Heart left ventricle (tissue), 16 donors: Measurements from ENCODE around the gene HTR1D. TPM values are rescaled to one million over a fixed set of nuclear protein-coding genes. Genes with fewer than 3 reads are reported as not detected.
"Not testable (repeated sequence)": the region's sequence is repeated elsewhere in the genome, so short reads cannot be mapped to it uniquely, and the experiment has no call there.

Experiments
- ATAC-seq, 4 donors: fragments of 200-7000 bp; cut with Tn5 transposase; one replicate each; pipeline ENCODE4 v1.9.1; 2020 to 2022; ENCODE audit warnings: moderate library complexity in 4 of 4, mild to moderate bottlenecking in 3 of 4, moderate number of reproducible peaks in 1 of 4
- DNase-seq, 5 donors: peaks; one replicate each; pipeline ENCODE4 v3.0.0-alpha.2; 2020
- H3K27ac ChIP-seq, 12 donors: fragments of 200-600 bp; sonication (generic) in 4 of 12; one replicate each; pipeline versions ENCODE4 v1.5.0 to v1.8.0; 2016 to 2022; ENCODE audit warnings: mild to moderate bottlenecking in 2 of 12
- H3K27me3 ChIP-seq, 9 donors: fragments of 200-600 bp; sonication (generic) in 2 of 9; one replicate each; pipeline versions ENCODE4 v1.5.1 to v1.8.0; 2016 to 2022; ENCODE audit warnings: mild to moderate bottlenecking in 3 of 9
- H3K36me3 ChIP-seq, 9 donors: fragments of 200-600 bp; sonication (generic) in 2 of 9; one replicate each; pipeline versions ENCODE4 v1.5.0 to v1.8.0; 2018 to 2022; ENCODE audit warnings: mild to moderate bottlenecking in 2 of 9
- H3K4me1 ChIP-seq, 12 donors: fragments of 200-600 bp; sonication (generic) in 4 of 12; one replicate each; pipeline versions ENCODE4 v1.5.0 to v1.8.0; 2016 to 2022; ENCODE audit warnings: mild to moderate bottlenecking in 3 of 12
- H3K4me3 ChIP-seq, 12 donors: fragments of 200-600 bp; sonication (generic) in 4 of 12; one replicate each; pipeline versions ENCODE4 v1.5.0 to v1.8.0; 2017 to 2022; ENCODE audit warnings: mild to moderate bottlenecking in 9 of 12, moderate library complexity in 4 of 12
- H3K9me3 ChIP-seq, 12 donors: fragments of 200-600 bp; sonication (generic) in 4 of 12; one replicate each; pipeline versions ENCODE4 v1.5.0 to v1.8.0; 2016 to 2022; ENCODE audit warnings: mild to moderate bottlenecking in 1 of 12
- POLR2A ChIP-seq, 2 donors: fragments of 450-650 bp; IDR thresholded peaks; one replicate each; pipeline ENCODE4 v1.6.1; 2017; ENCODE audit warnings: antibody characterized with exemption in 2 of 2, mild to moderate bottlenecking in 2 of 2, moderate library complexity in 2 of 2
- WGBS, 4 donors: extraction: QIAGEN DNeasy Blood & Tissue Kit in 2 of 4; methylation state at CpG; one replicate each; pipeline versions ENCODE4 v1.1.5 to v1.1.7; 2013 to 2018; 5-methylcytosine and 5-hydroxymethylcytosine counted together
- intact Hi-C, 10 donors: fragments of 100-400 bp; cut with DNase I; formaldehyde crosslinking; loops; one replicate each; pipeline versions ENCODE4 v1.11.1 to v1.14.2; 2022
- polyA plus RNA-seq, 2 donors: library from polyadenylated mRNA; stranded (reverse); fragments of 200-250 nt; gene quantifications; one replicate each; pipeline ENCODE4 v1.2.3, GENCODE V29; 2013
- total RNA-seq, 9 donors: library from RNA; depleted of rRNA in 2 of 9; stranded (reverse); fragments of >200 nt in 2 of 9; fragmentation: NEBNext Ultra II Directional in 3 of 9; extraction: Animal tissue kit (Norgen Biotek cat#: 25700) in 3 of 9; gene quantifications; one replicate each; pipeline versions ENCODE4 v1.1.0 to v1.2.4, GENCODE V29; 2016 to 2023
- TF ChIP-seq, protein P1 (sequence below), 12 donors: fragments of 200-600 bp; sonication (generic) in 4 of 12; IDR thresholded peaks; one replicate each; pipeline versions ENCODE4 v1.5.0 to v1.8.0; 2018 to 2022; ENCODE audit warnings: antibody characterized with exemption in 12 of 12, mild to moderate bottlenecking in 5 of 12
- donor health status: ischemic (EF 13 %, LVEDD 7.1; RV severe dilation, severe dysfunction).
- donor health status: healthy with polysubstance abuse.
- donor health status: DM: no; HTN: yes; CAD: no.
- donor health status: DM: no; HTN: no; CAD: no.
- donor health status: ischemic (EF 25% LVEDD 6.9; RV normal size, moderate dysfunction).
- donor health status: ischemic (EF 25% LVEDD 5.7; RV mildly dilated, moderate dysfunction).
- donor health status: healthy.
- donor health status: DM: yes; HTN: yes; CAD: no.
- donor health status: ischemic (EF 35%, LVEDD 5.7; RV mildly dilated, moderate dysfunction).
- donor health status: nonischemic (EF 11% LVEDD 7.7; RV severe dilation, severe dysfunction).
- donor health status: DM: yes; HTN: yes; CAD: no.
- donor health status: PGD.
- donor health status: ischemic (EF 29% LVEDD 5.4; RV normal size, mild dysfunction).
- donor health status: nonischemic (EF 23%, LVEDD 6.1; RV moderate dilation, normal function).

Gene HTR1D
- total and polyA plus RNA-seq, 11 donors: 0.01 to 0.16 (median 0.07) TPM; not detected in 7

GRCh38 chr1:23237508-23237907 is 20.2 kb upstream of the HTR1D start:
- 88 to 95% (median 94%) methylated on average over 2 of the region's 2 CpGs for WGBS, 4 donors
- no peak for ATAC-seq
- H3K4me3 ChIP-seq: no peak overlapping the region
- TF ChIP-seq, protein P1, sequence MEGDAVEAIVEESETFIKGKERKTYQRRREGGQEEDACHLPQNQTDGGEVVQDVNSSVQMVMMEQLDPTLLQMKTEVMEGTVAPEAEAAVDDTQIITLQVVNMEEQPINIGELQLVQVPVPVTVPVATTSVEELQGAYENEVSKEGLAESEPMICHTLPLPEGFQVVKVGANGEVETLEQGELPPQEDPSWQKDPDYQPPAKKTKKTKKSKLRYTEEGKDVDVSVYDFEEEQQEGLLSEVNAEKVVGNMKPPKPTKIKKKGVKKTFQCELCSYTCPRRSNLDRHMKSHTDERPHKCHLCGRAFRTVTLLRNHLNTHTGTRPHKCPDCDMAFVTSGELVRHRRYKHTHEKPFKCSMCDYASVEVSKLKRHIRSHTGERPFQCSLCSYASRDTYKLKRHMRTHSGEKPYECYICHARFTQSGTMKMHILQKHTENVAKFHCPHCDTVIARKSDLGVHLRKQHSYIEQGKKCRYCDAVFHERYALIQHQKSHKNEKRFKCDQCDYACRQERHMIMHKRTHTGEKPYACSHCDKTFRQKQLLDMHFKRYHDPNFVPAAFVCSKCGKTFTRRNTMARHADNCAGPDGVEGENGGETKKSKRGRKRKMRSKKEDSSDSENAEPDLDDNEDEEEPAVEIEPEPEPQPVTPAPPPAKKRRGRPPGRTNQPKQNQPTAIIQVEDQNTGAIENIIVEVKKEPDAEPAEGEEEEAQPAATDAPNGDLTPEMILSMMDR (IDR thresholded peaks at IDR 0.05): no peak
- no peak for TF ChIP-seq POLR2A (IDR thresholded peaks at IDR 0.05)
- no peak overlapping the region for H3K27ac ChIP-seq
- H3K36me3 ChIP-seq: no peaks in the 10 kb centered on the region
- DNase-seq: no peak
- H3K4me1 ChIP-seq: no peaks in the 10 kb centered on the region
- peaks cover 0 to 5% (median 0%) of the 10 kb centered on the region in 9 donors for H3K27me3 ChIP-seq
- intact Hi-C loops: no loop called here
- H3K9me3 ChIP-seq: no peaks in the 10 kb centered on the region

- Histone ChIP-seq H3K4me1 (peaks cover 0 to 15% (median 7%) of the 10 kb centered on the region in 12 donors), H3K27me3 (peaks cover 0 to 9% (median 0%) of the 10 kb centered on the region in 9 donors), H3K27ac (no peak overlapping the region), H3K4me3 (no peak overlapping the region), H3K36me3 (no peaks in the 10 kb centered on the region), H3K9me3 (peaks cover 0 to 4% (median 0%) of the 10 kb centered on the region in 12 donors)
- no peak for TF ChIP-seq POLR2A (IDR thresholded peaks at IDR 0.05)
- TF ChIP-seq, protein P1 (IDR thresholded peaks at IDR 0.05): no peak
- WGBS, 4 donors: 86 to 93% (median 87%) methylated on average over 2 of the region's 2 CpGs
- intact Hi-C loops: loop anchor here in 2 of 10 donors (5.0 to 10.0 kb wide), 2 partner anchors 44 to 177 kb away; no protein-coding TSS in a partner anchor
- no peak for DNase-seq
- ATAC-seq: no peak
Measured at GRCh38 chr1:23227806-23228205, 10.5 kb upstream of the HTR1D start.

DNA sequence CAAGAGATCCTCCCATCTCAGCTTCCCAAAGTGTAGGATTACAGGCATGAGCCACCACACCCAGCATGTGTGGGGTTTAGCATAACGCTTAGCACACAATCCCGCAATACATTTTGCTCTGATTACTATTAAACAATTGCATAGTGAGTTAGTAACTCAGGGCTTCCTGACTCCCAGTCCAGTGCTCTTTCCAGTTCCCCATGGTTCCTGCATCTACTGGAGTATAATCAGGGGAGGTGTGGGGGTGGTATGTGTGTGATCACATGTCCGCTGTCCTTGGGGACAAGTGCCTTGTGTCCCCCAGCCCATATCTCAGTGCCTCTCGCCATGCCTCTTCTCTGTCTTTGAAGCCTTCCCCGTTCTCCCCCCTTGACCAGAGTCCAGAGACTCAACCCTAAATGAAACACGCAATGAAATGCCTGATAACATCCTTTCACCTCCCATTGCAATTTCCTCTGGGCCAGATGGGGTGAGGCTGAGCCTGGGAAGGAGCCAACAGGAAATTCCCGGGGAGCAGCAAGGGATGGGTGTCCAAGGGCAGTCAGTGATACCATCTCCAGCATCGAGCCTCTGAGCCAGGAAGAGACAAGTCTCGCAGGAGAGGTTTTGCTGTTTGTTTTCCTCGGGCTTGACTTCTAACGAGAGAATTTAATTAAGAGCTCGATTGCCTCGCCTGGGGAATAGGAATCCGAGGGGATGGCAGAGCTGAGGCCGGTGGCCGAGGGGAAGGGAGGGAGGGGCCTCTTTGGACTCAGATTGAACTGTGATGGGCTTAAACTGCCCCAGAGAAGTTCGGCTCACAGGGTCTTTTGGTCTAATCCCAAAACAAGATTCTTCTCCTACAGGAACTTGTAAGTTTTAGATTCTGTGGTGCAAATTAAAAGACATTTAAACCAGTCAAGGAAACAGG is 7.7 kb upstream of the HTR1D start:
- 26 to 38% (median 33%) methylated on average over 17 of the region's 17 CpGs for WGBS, 4 donors
- Histone ChIP-seq H3K36me3 (no peaks in the 10 kb centered on the region), H3K27ac (peak overlapping the region in 8 of 12 donors; percentile 24 to 65 (median 40)), H3K27me3 (peaks cover 0 to 9% (median 0%) of the 10 kb centered on the region in 9 donors), H3K4me3 (peak overlapping the region in 1 of 12 donors; percentile 18), H3K4me1 (peaks cover 0 to 15% (median 7%) of the 10 kb centered on the region in 12 donors), H3K9me3 (peaks cover 0 to 4% (median 0%) of the 10 kb centered on the region in 12 donors)
- peak in 4 of 5 donors; percentile 33 to 58 (median 55) for DNase-seq
- TF ChIP-seq, protein P1 (IDR thresholded peaks at IDR 0.05): no peak
- TF ChIP-seq POLR2A (IDR thresholded peaks at IDR 0.05): no peak
- intact Hi-C loops: loop anchor here in 2 of 10 donors (5.0 to 10.0 kb wide), 2 partner anchors 47 to 180 kb away; no protein-coding TSS in a partner anchor
- ATAC-seq: peak; percentile 51 to 88 (median 80)

- not testable (repeated sequence) for H3K4me3 ChIP-seq, DNase-seq, H3K27ac ChIP-seq, H3K9me3 ChIP-seq, ATAC-seq, H3K36me3 ChIP-seq
- peaks cover 0 to 15% (median 0%) of the 10 kb centered on the region in 9 donors for H3K27me3 ChIP-seq
- peaks cover 0 to 15% (median 7%) of the 10 kb centered on the region in 12 donors for H3K4me1 ChIP-seq
- 78 to 91% (median 84%) methylated on average over 6 of the region's 6 CpGs for WGBS, 4 donors
- intact Hi-C loops: loop anchor here in 1 of 10 donors (10.0 kb wide), 1 partner anchor 181 kb away; no protein-coding TSS in a partner anchor
Measured at GRCh38 chr1:23223963-23224362, 6.7 kb upstream of the HTR1D start.

- Histone ChIP-seq H3K27me3 (peaks cover 0 to 19% (median 0%) of the 10 kb centered on the region in 9 donors), H3K4me1 (peaks cover 0 to 15% (median 7%) of the 10 kb centered on the region in 12 donors)
- H3K4me3 ChIP-seq, H3K36me3 ChIP-seq, DNase-seq, H3K9me3 ChIP-seq, ATAC-seq, H3K27ac ChIP-seq: not testable (repeated sequence)
- WGBS, 4 donors: 63 to 86% (median 67%) methylated on average over 1 of the region's 1 CpG
- intact Hi-C loops: loop anchor here in 1 of 10 donors (10.0 kb wide), 1 partner anchor 181 kb away; no protein-coding TSS in a partner anchor
Measured at GRCh38 chr1:23223490-23223951, 6.2 kb upstream of the HTR1D start.
